HCT116 (cell line): ENCODE results near the gene EGFL8.

ENCODE experiments used
- CBX3 ChIP-seq: IDR thresholded peaks from 2 replicates; pipeline ENCODE4 v1.6.1; 2012; ENCODE audit warnings: low read depth
- CEBPB ChIP-seq: IDR thresholded peaks from 2 replicates; pipeline ENCODE4 v1.6.1; 2012; ENCODE audit warnings: low read depth
- CTCF ChIP-seq, 3 experiments: fragments of 200-600 bp in 1 of 3; sonication (generic) in 1 of 3; IDR thresholded peaks in 2 of 3; conservative IDR thresholded peaks in 1 of 3; 2 replicates each; pipeline ENCODE4 v1.5.1; 2012 to 2017; ENCODE audit warnings: low read depth in 2 of 3, low read length in 2 of 3, antibody characterized with exemption in 1 of 3, borderline replicate concordance in 1 of 3, control low read depth in 1 of 3, mild to moderate bottlenecking in 1 of 3, mixed read lengths in 1 of 3, mixed run types in 1 of 3, moderate library complexity in 1 of 3; ENCODE audit not compliant: insufficient read depth in 1 of 3
- EZH2 ChIP-seq: fragments of 200-600 bp; sonication (generic); IDR thresholded peaks from 2 replicates; pipeline ENCODE4 v1.6.1; 2017; ENCODE audit warnings: antibody characterized with exemption, mixed run types
- EZH2phosphoT487 ChIP-seq: fragments of 200-600 bp; IDR thresholded peaks from 2 replicates; pipeline ENCODE4 v1.6.1; 2018; ENCODE audit warnings: antibody characterized with exemption, borderline replicate concordance
- POLR2A ChIP-seq: IDR thresholded peaks from 2 replicates; pipeline ENCODE4 v1.7.0; 2011; ENCODE audit warnings: borderline replicate concordance; ENCODE audit not compliant: insufficient read depth, insufficient read length; ENCODE audit errors: extremely low read depth
- POLR2AphosphoS5 ChIP-seq: IDR thresholded peaks from 2 replicates; pipeline ENCODE4 v1.6.1; 2011; ENCODE audit warnings: mild to moderate bottlenecking, low read depth, low read length, moderate library complexity
- REST ChIP-seq: IDR thresholded peaks from 2 replicates; pipeline ENCODE4 v1.6.1; 2012; ENCODE audit warnings: low read depth
- SIN3A ChIP-seq: IDR thresholded peaks from 2 replicates; pipeline ENCODE4 v1.6.1; 2012; ENCODE audit warnings: low read depth
- TCF7L2 ChIP-seq: IDR thresholded peaks from 2 replicates; pipeline ENCODE4 v1.7.0; 2011; ENCODE audit warnings: borderline replicate concordance, inconsistent platforms; ENCODE audit not compliant: insufficient read depth, insufficient read length; ENCODE audit errors: extremely low read depth
- YY1 ChIP-seq: IDR thresholded peaks from 2 replicates; pipeline ENCODE4 v1.6.1; 2011; ENCODE audit warnings: low read length, low read depth, moderate library complexity, mild to moderate bottlenecking; ENCODE audit not compliant: insufficient replicate concordance; ENCODE audit errors: extremely low read depth
- ZFX ChIP-seq: fragments of 450-650 bp; IDR thresholded peaks from 2 replicates; pipeline ENCODE4 v1.6.1; 2017

DNA sequence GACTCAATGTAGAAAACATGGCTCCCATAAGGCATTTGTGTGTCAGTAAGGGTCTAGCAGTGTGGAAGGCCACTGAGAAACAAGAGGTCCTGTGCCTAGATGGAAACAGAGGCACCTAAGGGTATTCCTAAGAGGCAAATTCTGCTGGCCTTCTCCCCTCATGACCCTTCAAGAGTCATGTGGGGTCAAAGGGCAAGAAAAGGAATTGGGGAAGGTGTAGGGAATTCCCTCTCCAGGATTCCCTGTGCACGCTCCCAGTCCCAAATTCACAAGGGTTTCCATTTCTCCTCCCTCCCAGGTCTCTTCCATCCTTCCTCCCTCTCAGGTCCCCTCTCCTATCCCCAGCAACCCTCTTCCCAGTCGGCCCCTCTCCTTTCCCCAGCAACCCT lies 10.9 kb downstream of the EGFL8 start:
- TF ChIP-seq POLR2A (no peak), YY1 (no peak), ZFX (no peak), POLR2AphosphoS5 (no peak), EZH2 (no peak), CTCF (IDR thresholded peaks at IDR 0.05 in 2 of 3, conservative IDR thresholded peaks at IDR 0.05 in 1 of 3; ENCODE audit: borderline replicate concordance in 1 of 3, insufficient read depth in 1 of 3, low read depth in 2 of 3, low read length in 2 of 3) (no peak), EZH2phosphoT487 (no peak), REST (no peak), SIN3A (no peak), CBX3 (no peak), TCF7L2 (no peak), CEBPB (no peak)
